ENCODE data around the gene OPN1MW2.
"Not testable (repeated sequence)": the region's sequence is repeated elsewhere in the genome, so short reads cannot be mapped to it uniquely, and the experiment has no call there.

GRCh38 chrX:154263072-154263471, 43.5 kb downstream of the OPN1MW2 start:
- not testable (repeated sequence) for TF ChIP-seq TCF7L2, POLR2AphosphoS5 (IDR thresholded peaks at IDR 0.05; ENCODE audit: low read depth, low read length)
- TF ChIP-seq, protein P1, sequence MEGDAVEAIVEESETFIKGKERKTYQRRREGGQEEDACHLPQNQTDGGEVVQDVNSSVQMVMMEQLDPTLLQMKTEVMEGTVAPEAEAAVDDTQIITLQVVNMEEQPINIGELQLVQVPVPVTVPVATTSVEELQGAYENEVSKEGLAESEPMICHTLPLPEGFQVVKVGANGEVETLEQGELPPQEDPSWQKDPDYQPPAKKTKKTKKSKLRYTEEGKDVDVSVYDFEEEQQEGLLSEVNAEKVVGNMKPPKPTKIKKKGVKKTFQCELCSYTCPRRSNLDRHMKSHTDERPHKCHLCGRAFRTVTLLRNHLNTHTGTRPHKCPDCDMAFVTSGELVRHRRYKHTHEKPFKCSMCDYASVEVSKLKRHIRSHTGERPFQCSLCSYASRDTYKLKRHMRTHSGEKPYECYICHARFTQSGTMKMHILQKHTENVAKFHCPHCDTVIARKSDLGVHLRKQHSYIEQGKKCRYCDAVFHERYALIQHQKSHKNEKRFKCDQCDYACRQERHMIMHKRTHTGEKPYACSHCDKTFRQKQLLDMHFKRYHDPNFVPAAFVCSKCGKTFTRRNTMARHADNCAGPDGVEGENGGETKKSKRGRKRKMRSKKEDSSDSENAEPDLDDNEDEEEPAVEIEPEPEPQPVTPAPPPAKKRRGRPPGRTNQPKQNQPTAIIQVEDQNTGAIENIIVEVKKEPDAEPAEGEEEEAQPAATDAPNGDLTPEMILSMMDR (IDR thresholded peaks at IDR 0.05): not testable (repeated sequence)
- TF ChIP-seq, protein P2, sequence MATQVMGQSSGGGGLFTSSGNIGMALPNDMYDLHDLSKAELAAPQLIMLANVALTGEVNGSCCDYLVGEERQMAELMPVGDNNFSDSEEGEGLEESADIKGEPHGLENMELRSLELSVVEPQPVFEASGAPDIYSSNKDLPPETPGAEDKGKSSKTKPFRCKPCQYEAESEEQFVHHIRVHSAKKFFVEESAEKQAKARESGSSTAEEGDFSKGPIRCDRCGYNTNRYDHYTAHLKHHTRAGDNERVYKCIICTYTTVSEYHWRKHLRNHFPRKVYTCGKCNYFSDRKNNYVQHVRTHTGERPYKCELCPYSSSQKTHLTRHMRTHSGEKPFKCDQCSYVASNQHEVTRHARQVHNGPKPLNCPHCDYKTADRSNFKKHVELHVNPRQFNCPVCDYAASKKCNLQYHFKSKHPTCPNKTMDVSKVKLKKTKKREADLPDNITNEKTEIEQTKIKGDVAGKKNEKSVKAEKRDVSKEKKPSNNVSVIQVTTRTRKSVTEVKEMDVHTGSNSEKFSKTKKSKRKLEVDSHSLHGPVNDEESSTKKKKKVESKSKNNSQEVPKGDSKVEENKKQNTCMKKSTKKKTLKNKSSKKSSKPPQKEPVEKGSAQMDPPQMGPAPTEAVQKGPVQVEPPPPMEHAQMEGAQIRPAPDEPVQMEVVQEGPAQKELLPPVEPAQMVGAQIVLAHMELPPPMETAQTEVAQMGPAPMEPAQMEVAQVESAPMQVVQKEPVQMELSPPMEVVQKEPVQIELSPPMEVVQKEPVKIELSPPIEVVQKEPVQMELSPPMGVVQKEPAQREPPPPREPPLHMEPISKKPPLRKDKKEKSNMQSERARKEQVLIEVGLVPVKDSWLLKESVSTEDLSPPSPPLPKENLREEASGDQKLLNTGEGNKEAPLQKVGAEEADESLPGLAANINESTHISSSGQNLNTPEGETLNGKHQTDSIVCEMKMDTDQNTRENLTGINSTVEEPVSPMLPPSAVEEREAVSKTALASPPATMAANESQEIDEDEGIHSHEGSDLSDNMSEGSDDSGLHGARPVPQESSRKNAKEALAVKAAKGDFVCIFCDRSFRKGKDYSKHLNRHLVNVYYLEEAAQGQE (IDR thresholded peaks at IDR 0.05; ENCODE audit: insufficient read depth in 1 of 2, low read depth in 2 of 2, low read length in 1 of 2): not testable (repeated sequence)
